GM12878 (cell line): Measurements from ENCODE around the gene NUMB. TPM values are rescaled to one million over a fixed set of nuclear protein-coding genes. Genes with fewer than 3 reads are reported as not detected.
A peak's percentile ranks its signal among the peaks of the same experiment; 100 is the strongest.

Source experiments
- ATAC-seq: fragments of 200-7000 bp; cut with Tn5 transposase; 3 replicates; pipeline ENCODE4 v1.9.1; 2020; ENCODE audit warnings: mild to moderate bottlenecking, moderate library complexity
- BruUV-seq: library from RNA; stranded (reverse); fragments of 400-500 nt; replicated peaks from 2 replicates; lab custom pipeline; 2021; lab: Mats Ljungman, UMichigan
- CTCF ChIA-PET: fragments of 300-600 bp; sonication (Branson Sonifier 250); formaldehyde crosslinking; extraction: SDS; loops from one replicate; lab custom pipeline; 2021; ENCODE audit warnings: inconsistent platforms; lab: Yijun Ruan, JAX
- POLR2A ChIA-PET: fragments of 350-600 bp; formaldehyde crosslinking; extraction: SDS; loops from one replicate; lab custom pipeline; 2021; ENCODE audit warnings: inconsistent platforms; lab: Charles Lee
- RAD21 ChIA-PET: fragments of 300-600 bp; sonication (Branson Sonifier 250); formaldehyde crosslinking; loops from one replicate; lab custom pipeline; 2023; ENCODE audit warnings: antibody characterized with exemption; ENCODE audit not compliant: unreplicated experiment; lab: Charles Lee
- SMC1A ChIA-PET: fragments of 300-600 bp; sonication (Branson Sonifier 250); formaldehyde crosslinking; loops from one replicate; lab custom pipeline; 2023; ENCODE audit not compliant: unreplicated experiment, uncharacterized antibody; lab: Charles Lee
- DNase-seq: peaks from one replicate; pipeline ENCODE4 v3.0.0-alpha.2; 2011; ENCODE audit warnings: low read depth, low spot score
- FAIRE-seq: peaks from 3 replicates; lab custom pipeline; 2011; peaks lifted over from hg19 to GRCh38; lab: Jason Lieb, UNC
- H2AFZ ChIP-seq: 2 replicates; pipeline ENCODE4 v1.6.0; 2011; ENCODE audit warnings: low read depth, low read length, control low read depth; ENCODE audit not compliant: control insufficient read depth
- H3K27ac ChIP-seq: 2 replicates; pipeline ENCODE4 v1.5.1; 2011; ENCODE audit warnings: control low read depth; ENCODE audit not compliant: control insufficient read depth, insufficient read depth
- H3K27me3 ChIP-seq, 2 experiments: replicated peaks in 1 of 2; 2 replicates each; pipeline versions ENCODE4 v1.6.0 to v1.6.1; 2011; ENCODE audit warnings: low read length in 1 of 2; ENCODE audit not compliant: control insufficient read depth in 2 of 2, insufficient read depth in 2 of 2
- H3K36me3 ChIP-seq, 2 experiments: 2 replicates each; pipeline ENCODE4 v1.5.1; 2011; ENCODE audit warnings: low read length in 1 of 2; ENCODE audit not compliant: control insufficient read depth in 2 of 2, insufficient read depth in 2 of 2
- H3K4me1 ChIP-seq: 2 replicates; pipeline ENCODE4 v1.6.1; 2011; ENCODE audit warnings: mild to moderate bottlenecking, low read length, moderate library complexity, mixed read lengths; ENCODE audit not compliant: control insufficient read depth, insufficient read depth
- H3K4me2 ChIP-seq: 2 replicates; pipeline ENCODE4 v1.6.0; 2011; ENCODE audit warnings: control low read depth; ENCODE audit not compliant: control insufficient read depth, insufficient read depth
- H3K4me3 ChIP-seq: fragments of 200-600 bp; sonication (generic); 2 replicates; pipeline ENCODE4 v1.5.1; 2016
- H3K79me2 ChIP-seq: 2 replicates; pipeline ENCODE4 v1.6.0; 2011; ENCODE audit warnings: low read length; ENCODE audit not compliant: control insufficient read depth, insufficient read depth
- H3K9ac ChIP-seq: 2 replicates; pipeline ENCODE4 v1.8.0; 2011; ENCODE audit warnings: low read length, control low read depth, mixed read lengths; ENCODE audit not compliant: control insufficient read depth, insufficient read depth
- H3K9me3 ChIP-seq: replicated peaks from 3 replicates; pipeline ENCODE4 v1.5.1; 2011; ENCODE audit warnings: mild to moderate bottlenecking, low read length; ENCODE audit not compliant: control insufficient read depth, insufficient read depth
- H4K20me1 ChIP-seq: 2 replicates; pipeline ENCODE4 v1.6.0; 2011; ENCODE audit not compliant: control insufficient read depth, insufficient read depth
- BCL3 ChIP-seq: IDR thresholded peaks from 2 replicates; pipeline ENCODE4 v1.6.1; 2011; ENCODE audit warnings: borderline replicate concordance, low read depth, mild to moderate bottlenecking, moderate library complexity, low read length; ENCODE audit not compliant: insufficient read depth, poor library complexity, severe bottlenecking
- EED ChIP-seq: sonication (generic); IDR thresholded peaks from 2 replicates; pipeline ENCODE4 v1.6.1; 2016; ENCODE audit warnings: antibody characterized with exemption, low read depth
- GATAD2B ChIP-seq: fragments of 450-650 bp; conservative IDR thresholded peaks from 2 replicates; pipeline ENCODE4 v1.6.1; 2017; ENCODE audit warnings: low read depth, mild to moderate bottlenecking, moderate library complexity
- PRDM15 ChIP-seq: fragments of 450-650 bp; formaldehyde crosslinking; IDR thresholded peaks from 2 replicates; pipeline ENCODE4 v1.4.0; 2020; ENCODE audit warnings: mild to moderate bottlenecking, moderate library complexity
- RB1 ChIP-seq: fragments of 450-650 bp; formaldehyde crosslinking; IDR thresholded peaks from 2 replicates; pipeline ENCODE4 v1.6.1; 2017; ENCODE audit warnings: mild to moderate bottlenecking, borderline replicate concordance
- RUNX3 ChIP-seq: IDR thresholded peaks from 2 replicates; pipeline ENCODE4 v1.6.1; 2012; ENCODE audit warnings: low read length, inconsistent platforms
- WGBS: methylation state at CpG from one replicate; pipeline ENCODE4 v1.1.6; 2016; ENCODE audit warnings: low lambda C conversion rate; ENCODE audit not compliant: insufficient replicate concordance, insufficient coverage; ENCODE audit errors: missing lambda C conversion rate; 5-methylcytosine and 5-hydroxymethylcytosine counted together
- in situ Hi-C: fragments of 300-500 bp; cut with MboI; formaldehyde crosslinking; loops from 9 replicates; pipeline ENCODE4 v1.14.3; 2018; ENCODE audit warnings: mixed read lengths
- intact Hi-C: fragments of 100-400 bp; cut with micrococcal nuclease; formaldehyde crosslinking; loops from one replicate; pipeline ENCODE4 v1.14.2; 2022; ENCODE audit not compliant: unreplicated experiment
- polyA plus RNA-seq, 11 experiments: library from polyadenylated mRNA; depleted of rRNA in 4 of 11; unstranded in 6 of 11; stranded (reverse) in 5 of 11; fragments of >200 nt; fragmentation: Nextera tagmentation in 4 of 11; fragmentation: Illumina TruSeq in 1 of 11; extraction: Ambion mirVana in 4 of 11; extraction: Trizol in 1 of 11; gene quantifications; 1 replicate in 1 of 11; 2 replicates in 10 of 11; pipeline versions ENCODE4 v1.2.1 to v1.2.3, GENCODE V29; 2011 to 2016; ENCODE audit warnings: inconsistent platforms in 2 of 11, missing spikeins in 2 of 11, low read depth in 1 of 11
- total RNA-seq, 4 experiments: library from RNA; depleted of rRNA in 3 of 4; stranded (reverse); fragments of >200 nt in 3 of 4; fragmentation: Illumina TruSeq in 1 of 4; extraction: Trizol in 1 of 4; gene quantifications; 2 replicates each; pipeline versions ENCODE4 v1.2.1 to v1.2.3, GENCODE V29; 2013 to 2021
- TF ChIP-seq, protein P1 (sequence below): fragments of 450-650 bp; IDR thresholded peaks from 2 replicates; pipeline ENCODE4 v1.6.1; 2016; ENCODE audit warnings: mild to moderate bottlenecking

The NUMB gene
- total and polyA plus RNA-seq, 10 of the 15 experiments (the other 5 are each of a cell fraction or from before 2014, with no cell fraction given): 22.0 to 147 (median 48.9) TPM

- ATAC-seq: peak; percentile 59
- TF ChIP-seq, protein P1, sequence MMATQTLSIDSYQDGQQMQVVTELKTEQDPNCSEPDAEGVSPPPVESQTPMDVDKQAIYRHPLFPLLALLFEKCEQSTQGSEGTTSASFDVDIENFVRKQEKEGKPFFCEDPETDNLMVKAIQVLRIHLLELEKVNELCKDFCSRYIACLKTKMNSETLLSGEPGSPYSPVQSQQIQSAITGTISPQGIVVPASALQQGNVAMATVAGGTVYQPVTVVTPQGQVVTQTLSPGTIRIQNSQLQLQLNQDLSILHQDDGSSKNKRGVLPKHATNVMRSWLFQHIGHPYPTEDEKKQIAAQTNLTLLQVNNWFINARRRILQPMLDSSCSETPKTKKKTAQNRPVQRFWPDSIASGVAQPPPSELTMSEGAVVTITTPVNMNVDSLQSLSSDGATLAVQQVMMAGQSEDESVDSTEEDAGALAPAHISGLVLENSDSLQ: peak; percentile 33; the same call in 1 of the 2 replicates
- TF ChIP-seq GATAD2B (no peak), RB1 (no peak), BCL3 (peak; percentile 32), PRDM15 (no peak), RUNX3 (peak; percentile 83), EED (no peak)
- H4K20me1 ChIP-seq: no peaks in the 10 kb centered on the region
- H3K4me2 ChIP-seq: no peak overlapping the region
- no peaks in the 10 kb centered on the region for H3K79me2 ChIP-seq
- no peak overlapping the region for H2AFZ ChIP-seq
- no peaks in the 10 kb centered on the region; a peak in 1 of 4 replicates for H3K36me3 ChIP-seq
- H3K27ac ChIP-seq: no peak overlapping the region
- BruUV-seq: no TSS peak
- DNase-seq: peak; percentile 27
- in situ Hi-C loops (no loop called here), intact Hi-C loops (no loop called here)
- WGBS: 55% methylated on average over 3 of the region's 3 CpGs
- H3K9ac ChIP-seq: no peak overlapping the region
- peaks cover 5% of the 10 kb centered on the region for H3K4me1 ChIP-seq
- CTCF ChIA-PET: interaction anchor here (0.6 to 2.2 kb wide), 13 partner anchors 9 to 532 kb away, joined by 3 to 14 read pairs (median 3); partner anchors contain the start of genes DNAL1 and RIOX1
- POLR2A ChIA-PET: interaction anchor here (0.5 to 2.1 kb wide), 9 partner anchors 9 to 403 kb away, joined by 3 to 7 read pairs (median 4); no protein-coding TSS in a partner anchor
- H3K4me3 ChIP-seq: no peak overlapping the region
- no peaks in the 10 kb centered on the region for H3K9me3 ChIP-seq
- SMC1A ChIA-PET: interaction anchor here (0.8 to 1.6 kb wide), 8 partner anchors 9 to 208 kb away, joined by 3 to 7 read pairs (median 3); partner anchors contain the start of genes ACOT2 and NUMB
- no peak for FAIRE-seq
- RAD21 ChIA-PET: interaction anchor here (0.6 to 1.8 kb wide), 8 partner anchors 26 to 616 kb away, joined by 3 to 6 read pairs (median 3); a partner anchor contains a TSS
- no peaks in the 10 kb centered on the region for H3K27me3 ChIP-seq
Observed at GRCh38 chr14:73503648-73504047, 45.3 kb upstream of the NUMB start.
